Thymus (tissue), 11 donors: ENCODE data around the gene CD300LB. TPM values are rescaled to one million over a fixed set of nuclear protein-coding genes. Genes with fewer than 3 reads are reported as not detected.
"Not testable (repeated sequence)": the region's sequence is repeated elsewhere in the genome, so short reads cannot be mapped to it uniquely, and the experiment has no call there.

Experiments
- DNase-seq, 9 donors: peaks; one replicate each; pipeline ENCODE4 v3.0.0-alpha.2; 2013; ENCODE audit warnings: low spot score in 9 of 9, low read depth in 6 of 9, missing footprints in 1 of 9
- H3K27ac ChIP-seq, 2 donors: one replicate each; pipeline ENCODE4 v1.5.1; 2013; ENCODE audit warnings: control low read depth in 1 of 2, low read depth in 1 of 2, low read length in 1 of 2, mild to moderate bottlenecking in 1 of 2, moderate library complexity in 1 of 2
- H3K27me3 ChIP-seq, 2 donors: one replicate each; pipeline ENCODE4 v1.5.1; 2013; ENCODE audit warnings: low read length in 1 of 2; ENCODE audit not compliant: control insufficient read depth in 2 of 2, insufficient read depth in 1 of 2
- H3K36me3 ChIP-seq, 2 donors: one replicate each; pipeline ENCODE4 v1.5.1; 2013; ENCODE audit warnings: low read length in 1 of 2, mild to moderate bottlenecking in 1 of 2, moderate library complexity in 1 of 2; ENCODE audit not compliant: control insufficient read depth in 2 of 2, insufficient read depth in 2 of 2
- H3K4me1 ChIP-seq, 2 donors: one replicate each; pipeline ENCODE4 v1.5.1; 2013; ENCODE audit warnings: low read length in 2 of 2; ENCODE audit not compliant: control insufficient read depth in 2 of 2, insufficient read depth in 2 of 2
- H3K4me3 ChIP-seq, 2 donors: one replicate each; pipeline ENCODE4 v1.5.1; 2013; ENCODE audit warnings: low read length in 2 of 2, control low read depth in 1 of 2, mild to moderate bottlenecking in 1 of 2
- H3K9me3 ChIP-seq, 2 donors: one replicate each; pipeline ENCODE4 v1.5.1; 2013; ENCODE audit warnings: low read length in 1 of 2, mild to moderate bottlenecking in 1 of 2; ENCODE audit not compliant: control insufficient read depth in 2 of 2, insufficient read depth in 1 of 2
- WGBS: extraction: QIAGEN DNeasy Blood & Tissue Kit; methylation state at CpG from one replicate; pipeline ENCODE4 v1.1.7; 2013; 5-methylcytosine and 5-hydroxymethylcytosine counted together
- polyA plus RNA-seq: library from polyadenylated mRNA; stranded (reverse); fragments of 200-250 nt; gene quantifications from one replicate; pipeline ENCODE4 v1.2.3, GENCODE V29; 2013
- total RNA-seq: library from RNA; stranded (reverse); fragments of 120-200 nt; gene quantifications from one replicate; pipeline ENCODE4 v1.2.4, GENCODE V29; 2013
- donor health status: healthy.

The CD300LB gene
- total and polyA plus RNA-seq, 2 donors, result 0.38 to 0.64 TPM

DNA sequence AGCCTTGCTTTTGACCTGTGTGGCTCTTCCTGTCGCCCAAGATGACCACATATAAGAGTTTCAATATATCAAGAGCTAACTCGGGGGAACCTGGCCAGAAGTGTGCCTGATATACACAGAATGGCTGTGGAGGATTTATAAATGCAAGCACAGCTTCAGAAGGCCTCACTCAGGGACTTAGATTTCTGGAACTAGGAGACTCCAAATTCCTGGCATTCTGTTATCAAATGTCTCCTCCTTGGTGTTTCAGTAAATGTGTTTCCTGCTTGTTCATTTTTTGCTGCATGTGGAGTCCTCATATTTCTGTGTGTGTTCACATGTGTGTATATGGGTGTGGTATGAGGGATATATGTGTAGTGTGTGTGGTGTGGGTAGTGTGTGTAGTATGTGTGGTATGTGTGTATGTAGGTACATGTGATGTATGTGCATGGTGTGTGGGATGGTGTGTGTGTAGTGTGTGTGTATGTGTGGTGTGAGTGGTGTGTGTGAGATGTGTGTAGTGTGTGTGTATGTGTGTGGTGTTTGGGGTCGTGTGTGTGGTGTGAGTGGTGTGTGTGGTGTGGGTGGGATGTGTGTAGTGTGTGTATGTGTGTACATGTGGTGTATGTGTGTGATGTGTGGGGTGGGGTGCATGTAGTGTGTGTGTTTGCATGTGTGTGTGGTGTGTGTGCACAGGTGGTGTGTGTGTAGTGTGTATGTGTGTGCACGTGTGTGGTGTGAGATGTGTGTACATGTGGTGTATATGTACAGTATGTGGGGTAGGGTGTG is 37.0 kb upstream of the CD300LB start:
- Histone ChIP-seq H3K4me3 (no peak overlapping the region), H3K4me1 (peaks cover 0 to 9% of the 10 kb centered on the region in 2 donors), H3K27ac (no peak overlapping the region), H3K9me3 (no peaks in the 10 kb centered on the region), H3K36me3 (no peaks in the 10 kb centered on the region), H3K27me3 (peaks cover 0 to 19% of the 10 kb centered on the region in 2 donors)
- WGBS, result 87% methylated on average over 4 of the region's 4 CpGs
- DNase-seq, result no peak

DNA sequence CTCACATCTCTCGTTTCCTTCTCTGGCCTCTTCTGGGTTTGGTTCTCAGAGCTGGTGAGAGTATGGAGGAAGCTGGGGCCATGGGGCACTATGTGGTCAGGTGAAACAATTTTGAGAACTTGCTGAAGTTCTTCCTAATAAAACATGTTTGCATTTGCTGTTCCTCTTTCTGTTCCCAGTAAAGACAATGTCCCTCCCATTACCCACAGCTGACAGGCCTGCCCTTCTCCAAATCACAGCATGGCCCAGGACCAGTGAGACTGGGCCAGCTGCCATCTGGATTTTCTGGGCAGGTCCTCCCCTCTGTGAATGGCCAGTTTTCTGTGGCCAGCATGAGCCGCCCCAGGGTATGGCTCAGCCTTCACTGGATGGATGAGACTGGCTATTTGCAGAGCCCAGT is 36.1 kb upstream of the CD300LB start, which contains the start of gene CD300H:
Gene CD300H (minus strand): TSS at position 113 of the 400 bp plus-strand sequence.
- peaks cover 0 to 9% of the 10 kb centered on the region in 2 donors for H3K4me1 ChIP-seq
- H3K4me3 ChIP-seq, result no peak within 1 kb of the TSS
- WGBS, result 75% methylated on average over 2 of the region's 2 CpGs
- peak in 1 of 9 donors; percentile 5 for DNase-seq
- no peaks in the 10 kb centered on the region for H3K9me3 ChIP-seq
- no peaks in the 10 kb centered on the region for H3K36me3 ChIP-seq
- H3K27ac ChIP-seq, result no peak within 1 kb of the TSS
- peaks cover 0 to 19% of the 10 kb centered on the region in 2 donors for H3K27me3 ChIP-seq

DNA sequence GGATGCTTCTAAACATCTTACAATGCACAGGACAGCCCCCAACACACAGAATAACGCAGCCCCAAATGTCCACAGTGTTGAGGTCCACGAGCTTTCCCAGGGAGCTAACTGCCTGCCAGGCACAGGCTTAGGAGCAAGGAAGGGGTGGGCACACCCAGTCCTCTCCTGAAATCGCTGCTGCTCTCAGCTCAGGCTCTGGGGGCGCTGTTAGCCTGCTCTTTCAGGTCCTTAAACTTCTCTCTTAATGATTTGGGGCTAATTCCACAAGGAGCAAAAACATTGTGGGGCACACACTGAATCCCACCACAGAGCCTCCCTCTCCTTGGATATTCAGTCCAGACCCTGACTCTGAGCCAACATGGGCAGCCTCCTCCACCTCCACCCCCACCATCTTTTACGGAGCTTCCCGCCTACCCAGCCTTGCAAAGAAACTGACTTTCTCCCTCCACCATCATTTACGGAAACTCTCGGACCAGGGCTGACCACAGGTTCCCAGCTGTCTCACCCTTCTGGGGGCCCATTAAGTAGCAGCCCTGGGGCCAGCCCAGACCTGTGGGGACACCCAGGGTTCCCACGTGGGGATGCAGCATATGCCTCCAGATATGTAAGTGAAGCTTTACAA is 35.0 kb upstream of the CD300LB start:
- Histone ChIP-seq H3K4me1 (peaks cover 0 to 9% of the 10 kb centered on the region in 2 donors), H3K36me3 (no peaks in the 10 kb centered on the region), H3K9me3 (no peaks in the 10 kb centered on the region), H3K4me3 (no peak overlapping the region), H3K27me3 (peaks cover 0 to 19% of the 10 kb centered on the region in 2 donors), H3K27ac (no peak overlapping the region)
- DNase-seq, result peak in 5 of 9 donors; percentile 4 to 40 (median 8)
- WGBS, result 59% methylated on average over 9 of the region's 9 CpGs

GRCh38 chr17:74565126-74565525 is 33.9 kb upstream of the CD300LB start:
- WGBS, result 78% methylated on average over 5 of the region's 5 CpGs
- Histone ChIP-seq H3K27ac (no peak overlapping the region), H3K36me3 (no peaks in the 10 kb centered on the region), H3K4me1 (peaks cover 0 to 9% of the 10 kb centered on the region in 2 donors), H3K9me3 (no peaks in the 10 kb centered on the region), H3K4me3 (no peak overlapping the region), H3K27me3 (peaks cover 0 to 17% of the 10 kb centered on the region in 2 donors)
- no peak for DNase-seq

- Histone ChIP-seq H3K27ac (no peak overlapping the region), H3K27me3 (peaks cover 0 to 7% of the 10 kb centered on the region in 2 donors), H3K4me3 (no peak overlapping the region), H3K4me1 (peaks cover 0 to 2% of the 10 kb centered on the region in 2 donors), H3K9me3 (no peaks in the 10 kb centered on the region), H3K36me3 (no peaks in the 10 kb centered on the region)
- 96% methylated on average over 1 of the region's 1 CpG for WGBS
- DNase-seq, result no peak
Observed at GRCh38 chr17:74563358-74563757, 32.1 kb upstream of the CD300LB start.

DNA sequence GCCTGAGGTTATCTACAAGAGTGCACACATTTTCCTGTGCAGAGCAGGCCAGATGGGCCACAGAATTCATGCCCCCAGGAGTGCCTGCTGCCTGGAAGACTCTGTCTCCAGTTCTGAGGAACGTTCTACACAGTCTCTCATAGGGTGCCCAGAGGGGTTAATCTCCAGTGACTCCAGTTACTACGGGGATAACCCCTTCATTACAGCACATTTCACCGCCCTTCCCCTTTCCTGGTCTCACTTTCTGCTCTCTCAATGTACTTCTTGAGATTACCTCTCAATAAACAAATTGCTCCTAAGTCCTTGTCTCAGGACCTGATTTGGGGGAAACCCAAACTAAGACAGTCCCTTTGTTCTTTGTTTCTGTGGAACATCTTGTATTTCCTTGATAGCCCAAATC is 30.3 kb upstream of the CD300LB start:
- Histone ChIP-seq H3K36me3 (no peaks in the 10 kb centered on the region), H3K4me1 (no peaks in the 10 kb centered on the region), H3K27me3 (peaks cover 0 to 2% of the 10 kb centered on the region in 2 donors), H3K27ac (no peak overlapping the region), H3K4me3 (no peak overlapping the region), H3K9me3 (no peaks in the 10 kb centered on the region)
- 84% methylated on average over 3 of the region's 3 CpGs for WGBS
- no peak for DNase-seq

- WGBS, result 48% methylated on average over 6 of the region's 6 CpGs
- Histone ChIP-seq H3K9me3 (no peaks in the 10 kb centered on the region), H3K4me3 (no peak overlapping the region)
Observed at GRCh38 chr17:74558882-74559519, 27.7 kb upstream of the CD300LB start.

GRCh38 chr17:74558402-74558801 is 27.1 kb upstream of the CD300LB start:
- H3K27me3 ChIP-seq, H3K36me3 ChIP-seq, H3K4me1 ChIP-seq, DNase-seq, H3K27ac ChIP-seq, H3K4me3 ChIP-seq, H3K9me3 ChIP-seq: not testable (repeated sequence)
- 95% methylated on average over 4 of the region's 4 CpGs for WGBS

More at GRCh38 chr17:74558882-74559519, 27.7 kb upstream of the CD300LB start:
- Histone ChIP-seq H3K27me3 (no peaks in the 10 kb centered on the region), H3K4me1 (no peaks in the 10 kb centered on the region), H3K36me3 (no peaks in the 10 kb centered on the region), H3K27ac (no peak overlapping the region)
- DNase-seq, result no peak

- 93% methylated on average over 7 of the region's 7 CpGs for WGBS
Observed at GRCh38 chr17:74555427-74555940, 24.2 kb upstream of the CD300LB start.

More at GRCh38 chr17:74555427-74555940, 24.2 kb upstream of the CD300LB start:
- no peak for DNase-seq
- no peaks in the 10 kb centered on the region for H3K27me3 ChIP-seq
- no peak overlapping the region for H3K27ac ChIP-seq
- no peak overlapping the region for H3K4me3 ChIP-seq
- no peaks in the 10 kb centered on the region for H3K36me3 ChIP-seq
- no peaks in the 10 kb centered on the region for H3K4me1 ChIP-seq
- no peaks in the 10 kb centered on the region for H3K9me3 ChIP-seq
